ENCODE results near the gene GRAP2. TPM values are rescaled to one million over a fixed set of nuclear protein-coding genes. Genes with fewer than 3 reads are reported as not detected.

Gene GRAP2
- total and polyA plus RNA-seq, 9 of the 15 experiments (the other 6 are each of a cell fraction or from before 2014, with no cell fraction given), result 4.8 to 88.7 (median 60.4) TPM

DNA sequence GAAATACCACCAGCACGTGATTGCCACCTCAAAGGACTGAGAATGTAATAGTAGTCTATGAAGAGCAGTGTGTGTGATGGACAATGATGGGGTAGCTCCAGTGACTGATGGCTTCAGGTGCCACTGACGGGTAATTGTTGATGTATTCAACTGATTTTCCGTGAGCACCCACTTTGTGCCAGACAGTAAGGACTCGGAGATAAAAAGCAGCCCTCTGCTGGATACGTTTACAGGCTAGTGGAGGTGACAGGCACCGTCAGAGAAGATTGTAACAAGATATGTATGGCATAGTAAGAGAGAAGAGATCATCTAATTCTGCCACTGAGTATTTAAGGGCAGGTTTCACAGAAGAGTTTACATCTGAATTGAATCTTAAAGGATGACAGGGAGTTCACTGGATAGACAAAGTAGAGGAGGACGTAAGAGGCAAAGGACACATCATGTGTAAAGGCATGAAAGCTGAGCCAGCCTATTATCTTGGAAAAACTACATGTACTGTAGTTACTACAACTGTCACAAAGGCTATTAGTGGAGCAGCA is 6.3 kb upstream of the GRAP2 start:
- ATAC-seq (no peak), FAIRE-seq (no peak), DNase-seq (ENCODE audit: extremely low read depth in 1 of 4, low spot score in 3 of 4) (no peak)
- TF ChIP-seq, protein P1, sequence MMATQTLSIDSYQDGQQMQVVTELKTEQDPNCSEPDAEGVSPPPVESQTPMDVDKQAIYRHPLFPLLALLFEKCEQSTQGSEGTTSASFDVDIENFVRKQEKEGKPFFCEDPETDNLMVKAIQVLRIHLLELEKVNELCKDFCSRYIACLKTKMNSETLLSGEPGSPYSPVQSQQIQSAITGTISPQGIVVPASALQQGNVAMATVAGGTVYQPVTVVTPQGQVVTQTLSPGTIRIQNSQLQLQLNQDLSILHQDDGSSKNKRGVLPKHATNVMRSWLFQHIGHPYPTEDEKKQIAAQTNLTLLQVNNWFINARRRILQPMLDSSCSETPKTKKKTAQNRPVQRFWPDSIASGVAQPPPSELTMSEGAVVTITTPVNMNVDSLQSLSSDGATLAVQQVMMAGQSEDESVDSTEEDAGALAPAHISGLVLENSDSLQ (IDR thresholded peaks at IDR 0.05), result 0 out of 2 replicates have a peak, but pooled peaks have one; percentile 9
- TF ChIP-seq, protein P2, sequence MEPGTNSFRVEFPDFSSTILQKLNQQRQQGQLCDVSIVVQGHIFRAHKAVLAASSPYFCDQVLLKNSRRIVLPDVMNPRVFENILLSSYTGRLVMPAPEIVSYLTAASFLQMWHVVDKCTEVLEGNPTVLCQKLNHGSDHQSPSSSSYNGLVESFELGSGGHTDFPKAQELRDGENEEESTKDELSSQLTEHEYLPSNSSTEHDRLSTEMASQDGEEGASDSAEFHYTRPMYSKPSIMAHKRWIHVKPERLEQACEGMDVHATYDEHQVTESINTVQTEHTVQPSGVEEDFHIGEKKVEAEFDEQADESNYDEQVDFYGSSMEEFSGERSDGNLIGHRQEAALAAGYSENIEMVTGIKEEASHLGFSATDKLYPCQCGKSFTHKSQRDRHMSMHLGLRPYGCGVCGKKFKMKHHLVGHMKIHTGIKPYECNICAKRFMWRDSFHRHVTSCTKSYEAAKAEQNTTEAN (CRISPR knock-in tag; IDR thresholded peaks at IDR 0.05), result no peak
- TF ChIP-seq CCAR2 (IDR thresholded peaks at IDR 0.05; ENCODE audit: low read depth, low read length) (no peak), RFX7 (CRISPR knock-in tag; IDR thresholded peaks at IDR 0.05) (no peak), HNRNPLL (IDR thresholded peaks at IDR 0.05; ENCODE audit: low read depth, low read length, poor library complexity, severe bottlenecking) (no peak)
- intact Hi-C loops (cut with micrococcal nuclease) (no loop called here), in situ Hi-C loops (cut with MboI) (no loop called here)
- Histone ChIP-seq H3K4me3 (no peak overlapping the region), H3K9me1 (ENCODE audit: control insufficient read depth, insufficient read depth, low read length) (no peaks in the 10 kb centered on the region), H3K9ac (ENCODE audit: insufficient read depth in 1 of 2, low read depth in 2 of 2, low read length in 2 of 2) (no peak overlapping the region), H2AFZ (ENCODE audit: low read depth, low read length) (peak overlapping the region; percentile 80), H3K79me2 (ENCODE audit: control insufficient read depth, insufficient read depth, low read length) (no peaks in the 10 kb centered on the region), H3K27me3 (ENCODE audit: control insufficient read depth in 2 of 2, insufficient read depth in 2 of 2, low read length in 2 of 2) (no peaks in the 10 kb centered on the region), H4K20me1 (replicated peaks; ENCODE audit: control insufficient read depth, insufficient read depth, low read length) (no peaks in the 10 kb centered on the region), H3K9me3 (replicated peaks; ENCODE audit: control insufficient read depth, insufficient read depth, low read depth, low read length) (no peaks in the 10 kb centered on the region; the same call in 1 of the 2 replicates), H3K4me2 (ENCODE audit: insufficient read depth, low read length) (no peak overlapping the region), H3K27ac (ENCODE audit: extremely low read depth, low read depth, low read length) (no peak overlapping the region), H3K36me3 (ENCODE audit: control insufficient read depth, insufficient read depth, low read length) (no peaks in the 10 kb centered on the region), H3K4me1 (replicated peaks in 1 of 2; ENCODE audit: control insufficient read depth in 2 of 2, insufficient read depth in 2 of 2, low read length in 2 of 2) (peaks cover 2 to 5% of the 10 kb centered on the region in 2 experiments; a peak in 1 of 5 replicates)
- 28% methylated on average over 7 of the region's 7 CpGs for WGBS (ENCODE audit: insufficient coverage, low coverage, missing lambda C conversion rate)
- no TSS peak for BruUV-seq (replicated peaks)
- CTCF ChIA-PET (ENCODE audit: low intra/inter-chr PET ratio), result no interaction called here
- POLR2A ChIA-PET, result no interaction called here

Data from K562 (cell line).